Measurements from ENCODE around the gene GART.

The GART gene

GRCh38 chr21:33490991-33491372 lies 50.9 kb downstream of the GART start:
- H3K27me3 ChIP-seq (ENCODE audit: control insufficient read depth, insufficient read depth, low read length), result no peaks in the 10 kb centered on the region; the same call in 1 of the 2 replicates
- WGBS (ENCODE audit: insufficient coverage, insufficient read length), result no CpG with 5 or more reads among the region's 12 CpGs

GRCh38 chr21:33488936-33489335 lies 53.0 kb downstream of the GART start:
- H3K36me3 ChIP-seq (ENCODE audit: control insufficient read depth, insufficient read depth, low read length), result no peaks in the 10 kb centered on the region
- H3K27ac ChIP-seq (ENCODE audit: low read length), result no peak overlapping the region
- no peaks in the 10 kb centered on the region for H3K4me1 ChIP-seq (ENCODE audit: control insufficient read depth, insufficient read depth, low read length)
- H3K27me3 ChIP-seq (ENCODE audit: control insufficient read depth, insufficient read depth, low read length), result no peaks in the 10 kb centered on the region; the same call in 1 of the 2 replicates
- H3K4me3 ChIP-seq (ENCODE audit: low read length), result no peak overlapping the region
- H3K9me3 ChIP-seq (ENCODE audit: control insufficient read depth, insufficient read depth, low read length), result no peaks in the 10 kb centered on the region
- no peak for DNase-seq (ENCODE audit: low read depth, low spot score)
- WGBS (ENCODE audit: insufficient coverage, insufficient read length), result no CpG with 5 or more reads among the region's 4 CpGs

More at GRCh38 chr21:33490991-33491372, 50.9 kb downstream of the GART start:
- DNase-seq (ENCODE audit: low read depth, low spot score), result no peak
- H3K4me1 ChIP-seq (ENCODE audit: control insufficient read depth, insufficient read depth, low read length), result no peaks in the 10 kb centered on the region
- H3K36me3 ChIP-seq (ENCODE audit: control insufficient read depth, insufficient read depth, low read length), result no peaks in the 10 kb centered on the region
- no peak overlapping the region for H3K27ac ChIP-seq (ENCODE audit: low read length)
- peak overlapping the region; percentile 88; the same call in 1 of the 2 replicates for H3K4me3 ChIP-seq (ENCODE audit: low read length)
- H3K9me3 ChIP-seq (ENCODE audit: control insufficient read depth, insufficient read depth, low read length), result no peaks in the 10 kb centered on the region

- whole genome bisulfite sequencing (ENCODE audit: insufficient coverage, insufficient read length), result no CpG with 5 or more reads among the region's 5 CpGs
- no peaks in the 10 kb centered on the region for H3K36me3 ChIP-seq (ENCODE audit: control insufficient read depth, insufficient read depth, low read length)
- no peaks in the 10 kb centered on the region for H3K9me3 ChIP-seq (ENCODE audit: control insufficient read depth, insufficient read depth, low read length)
- H3K4me1 ChIP-seq (ENCODE audit: control insufficient read depth, insufficient read depth, low read length), result no peaks in the 10 kb centered on the region
- no peaks in the 10 kb centered on the region for H3K27me3 ChIP-seq (ENCODE audit: control insufficient read depth, insufficient read depth, low read length)
- DNase-seq (ENCODE audit: low read depth, low spot score), result no peak
- no peak overlapping the region for H3K27ac ChIP-seq (ENCODE audit: low read length)
- H3K4me3 ChIP-seq (ENCODE audit: low read length), result no peak overlapping the region
Observed at GRCh38 chr21:33487996-33488395, 53.9 kb downstream of the GART start.

DNA sequence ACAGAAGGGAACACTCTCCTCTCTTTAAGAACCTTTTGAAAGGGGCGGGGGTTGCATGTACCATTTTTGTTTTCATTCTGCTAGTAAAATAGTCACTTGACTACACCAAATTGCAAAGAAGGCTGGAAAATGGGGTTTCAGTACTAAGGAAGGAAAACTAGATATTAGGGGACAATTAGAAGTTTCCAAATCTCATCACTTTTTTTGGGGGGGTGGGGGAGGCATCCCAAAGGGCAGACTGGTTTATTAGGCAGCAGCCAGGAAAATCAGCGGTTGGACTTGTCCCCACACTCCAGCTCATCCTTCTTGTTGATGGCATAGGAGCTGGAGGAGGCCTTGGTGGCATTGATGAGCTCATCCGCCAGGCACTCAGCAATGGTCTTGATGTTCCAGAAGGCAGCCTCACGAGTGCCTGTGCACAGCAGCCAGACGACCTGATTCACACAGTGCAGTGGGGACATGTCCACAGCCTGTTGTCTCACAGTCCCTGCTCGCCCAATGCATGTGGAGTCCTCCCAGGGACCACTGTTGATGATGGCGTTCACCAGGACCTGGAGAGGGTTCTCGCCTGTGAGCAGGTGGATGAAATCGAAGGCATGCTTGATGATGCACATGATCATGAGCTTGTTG lies 60.5 kb downstream of the GART start:
- no CpG with 5 or more reads among the region's 9 CpGs for WGBS (ENCODE audit: insufficient coverage, insufficient read length)
- DNase-seq (ENCODE audit: low read depth, low spot score), result no peak

DNA sequence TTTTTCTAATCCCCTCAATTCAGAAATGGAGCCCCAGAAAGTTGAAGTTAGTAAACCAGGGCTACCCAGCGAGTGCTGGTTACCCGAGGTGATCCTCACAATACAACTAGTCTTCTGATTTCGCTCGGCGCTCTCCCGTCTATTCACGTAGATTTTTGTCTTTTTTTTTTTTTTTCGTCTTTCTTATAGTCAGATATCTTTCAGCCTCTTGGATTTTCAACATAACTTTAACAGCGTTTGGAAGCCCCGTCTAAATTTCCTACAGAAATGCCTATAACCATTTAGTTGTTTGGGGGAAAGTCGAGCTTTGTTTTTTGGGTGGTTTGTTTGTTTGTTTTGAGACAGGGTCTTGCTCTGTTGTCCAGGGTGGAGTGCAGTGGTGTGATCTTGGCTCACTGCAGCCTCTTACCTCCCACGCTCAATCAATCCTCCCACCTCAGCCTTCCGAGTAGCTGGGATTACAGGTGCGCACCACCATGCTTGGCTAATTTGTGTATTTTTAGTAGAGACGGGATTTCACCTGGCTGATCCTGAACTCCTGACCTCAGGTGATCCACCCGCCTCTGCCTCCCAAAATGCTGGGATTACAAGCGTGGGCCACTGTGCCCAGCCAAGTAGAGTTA lies 61.3 kb downstream of the GART start:
- no CpG with 5 or more reads among the region's 17 CpGs for WGBS (ENCODE audit: insufficient coverage, insufficient read length)
- Histone ChIP-seq H3K9me3 (ENCODE audit: control insufficient read depth, insufficient read depth, low read length) (no peaks in the 10 kb centered on the region), H3K36me3 (ENCODE audit: control insufficient read depth, insufficient read depth, low read length) (no peaks in the 10 kb centered on the region), H3K27ac (ENCODE audit: low read length) (no peak overlapping the region), H3K27me3 (ENCODE audit: control insufficient read depth, insufficient read depth, low read length) (no peaks in the 10 kb centered on the region), H3K4me3 (ENCODE audit: low read length) (peak overlapping the region; percentile 43; the same call in 1 of the 2 replicates), H3K4me1 (ENCODE audit: control insufficient read depth, insufficient read depth, low read length) (peaks cover 4% of the 10 kb centered on the region)
- no peak for DNase-seq (ENCODE audit: low read depth, low spot score)

More for the DNA sequence above, 60.5 kb downstream of the GART start:
- no peak overlapping the region for H3K4me3 ChIP-seq (ENCODE audit: low read length)
- H3K27me3 ChIP-seq (ENCODE audit: control insufficient read depth, insufficient read depth, low read length), result no peaks in the 10 kb centered on the region
- no peaks in the 10 kb centered on the region for H3K9me3 ChIP-seq (ENCODE audit: control insufficient read depth, insufficient read depth, low read length)
- H3K4me1 ChIP-seq (ENCODE audit: control insufficient read depth, insufficient read depth, low read length), result peaks cover 4% of the 10 kb centered on the region
- no peak overlapping the region for H3K27ac ChIP-seq (ENCODE audit: low read length)
- no peaks in the 10 kb centered on the region for H3K36me3 ChIP-seq (ENCODE audit: control insufficient read depth, insufficient read depth, low read length)

- peak; percentile 73 for DNase-seq (ENCODE audit: low read depth, low spot score)
- Histone ChIP-seq H3K36me3 (ENCODE audit: control insufficient read depth, insufficient read depth, low read length) (no peaks in the 10 kb centered on the region), H3K9me3 (ENCODE audit: control insufficient read depth, insufficient read depth, low read length) (no peaks in the 10 kb centered on the region), H3K27ac (ENCODE audit: low read length) (no peak within 1 kb of the TSS), H3K4me1 (ENCODE audit: control insufficient read depth, insufficient read depth, low read length) (peaks cover 4% of the 10 kb centered on the region), H3K4me3 (ENCODE audit: low read length) (peak within 1 kb of the TSS; percentile 96), H3K27me3 (ENCODE audit: control insufficient read depth, insufficient read depth, low read length) (no peaks in the 10 kb centered on the region)
- no CpG with 5 or more reads among the region's 93 CpGs for WGBS (ENCODE audit: insufficient coverage, insufficient read length)
Observed at GRCh38 chr21:33479679-33480480, 62.0 kb downstream of the GART start, which contains the start of gene TMEM50B. Gene TMEM50B, minus strand, starts transcription at chr21:33479974. Its CDS starts 11,089 bp downstream, at chr21:33468885.

DNA sequence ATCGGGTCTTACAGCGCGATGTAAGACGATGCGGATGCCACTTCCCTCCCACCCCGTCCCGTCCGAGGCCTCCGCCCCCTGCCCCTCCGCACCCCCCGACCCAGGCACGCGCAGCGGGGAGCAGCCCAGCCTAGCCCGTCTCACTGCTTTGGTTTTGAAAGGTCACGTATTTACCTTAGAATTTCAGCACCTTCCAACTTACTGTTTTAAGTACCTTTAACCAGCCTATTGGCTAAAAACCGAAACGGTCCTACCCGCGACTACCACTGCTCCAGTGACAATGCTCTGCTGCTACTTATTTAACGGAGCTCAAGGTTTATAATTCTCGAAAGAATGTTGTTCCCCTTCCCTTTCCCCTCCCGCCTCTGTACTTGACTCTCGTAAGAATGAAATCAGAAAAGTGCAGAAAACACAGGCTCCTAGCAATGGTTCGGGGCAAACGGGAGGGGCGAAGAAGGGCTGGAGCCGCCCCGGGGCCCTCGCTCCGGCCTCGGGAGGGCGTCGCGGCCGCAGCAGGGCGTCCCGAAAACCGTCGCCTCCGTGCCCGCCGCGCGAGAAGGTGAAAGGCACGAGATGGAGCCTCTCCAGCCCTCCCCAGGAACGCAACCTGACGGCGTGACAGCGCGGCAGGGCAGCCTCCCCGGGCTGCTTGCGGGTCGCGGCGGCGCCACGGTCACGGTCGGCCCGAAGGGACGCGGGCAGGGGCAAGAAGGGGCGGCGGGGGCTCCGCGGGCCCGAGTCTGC lies 62.8 kb downstream of the GART start:
- Histone ChIP-seq H3K4me3 (ENCODE audit: low read length) (peak overlapping the region; percentile 96), H3K27me3 (ENCODE audit: control insufficient read depth, insufficient read depth, low read length) (no peaks in the 10 kb centered on the region), H3K9me3 (ENCODE audit: control insufficient read depth, insufficient read depth, low read length) (no peaks in the 10 kb centered on the region), H3K27ac (ENCODE audit: low read length) (no peak overlapping the region), H3K4me1 (ENCODE audit: control insufficient read depth, insufficient read depth, low read length) (peaks cover 4% of the 10 kb centered on the region), H3K36me3 (ENCODE audit: control insufficient read depth, insufficient read depth, low read length) (no peaks in the 10 kb centered on the region)
- DNase-seq (ENCODE audit: low read depth, low spot score), result no peak
- WGBS (ENCODE audit: insufficient coverage, insufficient read length), result no CpG with 5 or more reads among the region's 68 CpGs

- H3K4me3 ChIP-seq (ENCODE audit: low read length), result peak overlapping the region; percentile 96; the same call in 1 of the 2 replicates
- no peaks in the 10 kb centered on the region for H3K36me3 ChIP-seq (ENCODE audit: control insufficient read depth, insufficient read depth, low read length)
- peaks cover 4% of the 10 kb centered on the region for H3K4me1 ChIP-seq (ENCODE audit: control insufficient read depth, insufficient read depth, low read length)
- WGBS (ENCODE audit: insufficient coverage, insufficient read length), result no CpG with 5 or more reads among the region's 9 CpGs
- no peaks in the 10 kb centered on the region for H3K9me3 ChIP-seq (ENCODE audit: control insufficient read depth, insufficient read depth, low read length)
- H3K27ac ChIP-seq (ENCODE audit: low read length), result no peak overlapping the region
- H3K27me3 ChIP-seq (ENCODE audit: control insufficient read depth, insufficient read depth, low read length), result no peaks in the 10 kb centered on the region
- DNase-seq (ENCODE audit: low read depth, low spot score), result no peak
Observed at GRCh38 chr21:33478182-33478581, 63.7 kb downstream of the GART start.

DNA sequence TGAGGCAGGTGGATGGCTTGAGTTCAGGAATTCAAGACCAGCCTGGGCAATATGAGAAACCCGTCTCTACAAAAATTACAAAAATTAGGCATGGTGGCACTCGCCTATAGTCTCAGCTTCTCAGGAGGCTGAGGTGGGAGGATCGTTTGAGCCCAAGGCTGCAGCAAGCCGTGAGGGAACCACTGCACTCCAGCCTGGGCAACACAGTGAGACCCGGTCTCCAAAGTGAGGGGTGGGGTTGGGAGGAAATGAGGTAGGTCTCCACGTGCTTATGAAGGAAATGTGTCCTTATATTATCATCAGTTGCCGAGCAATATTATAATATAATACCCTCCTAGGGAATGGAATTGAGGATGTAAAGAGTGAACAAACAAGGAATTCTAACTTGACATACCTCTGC lies 64.9 kb downstream of the GART start:
- H3K4me1 ChIP-seq (ENCODE audit: control insufficient read depth, insufficient read depth, low read length), result peaks cover 4% of the 10 kb centered on the region
- H3K4me3 ChIP-seq (ENCODE audit: low read length), result no peak overlapping the region
- no peak overlapping the region for H3K27ac ChIP-seq (ENCODE audit: low read length)
- WGBS (ENCODE audit: insufficient coverage, insufficient read length), result no CpG with 5 or more reads among the region's 7 CpGs
- no peak for DNase-seq (ENCODE audit: low read depth, low spot score)
- no peaks in the 10 kb centered on the region for H3K27me3 ChIP-seq (ENCODE audit: control insufficient read depth, insufficient read depth, low read length)
- no peaks in the 10 kb centered on the region for H3K36me3 ChIP-seq (ENCODE audit: control insufficient read depth, insufficient read depth, low read length)
- no peaks in the 10 kb centered on the region for H3K9me3 ChIP-seq (ENCODE audit: control insufficient read depth, insufficient read depth, low read length)

DNA sequence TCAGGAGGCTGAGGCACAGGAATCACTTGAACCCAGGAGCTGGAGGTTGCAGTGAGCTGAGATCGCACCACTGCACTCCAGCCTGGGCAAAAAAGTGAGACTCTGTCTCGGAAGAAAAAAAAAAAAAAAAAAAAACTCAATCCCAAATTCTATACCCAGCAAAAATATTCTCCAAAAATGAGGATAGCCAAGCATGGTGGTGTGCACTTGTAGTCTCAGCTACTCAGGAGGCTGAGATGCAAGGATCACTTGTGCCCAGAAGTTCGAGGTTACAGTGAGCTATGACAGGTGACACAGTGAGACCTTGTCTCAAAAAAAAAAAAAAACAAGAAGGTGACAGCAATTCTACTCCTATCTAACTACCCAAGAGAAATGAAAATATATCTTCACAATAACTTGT lies 68.6 kb downstream of the GART start:
- Histone ChIP-seq H3K27me3 (ENCODE audit: control insufficient read depth, insufficient read depth, low read length) (no peaks in the 10 kb centered on the region), H3K4me3 (ENCODE audit: low read length) (no peak overlapping the region), H3K36me3 (ENCODE audit: control insufficient read depth, insufficient read depth, low read length) (no peaks in the 10 kb centered on the region), H3K4me1 (ENCODE audit: control insufficient read depth, insufficient read depth, low read length) (no peaks in the 10 kb centered on the region; the same call in 1 of the 2 replicates), H3K9me3 (ENCODE audit: control insufficient read depth, insufficient read depth, low read length) (no peaks in the 10 kb centered on the region), H3K27ac (ENCODE audit: low read length) (no peak overlapping the region)
- no peak for DNase-seq (ENCODE audit: low read depth, low spot score)
- WGBS (ENCODE audit: insufficient coverage, insufficient read length), result no CpG with 5 or more reads among the region's 3 CpGs

All from iPS DF 6.9 (cell line).